NCI-H446 treated with DMSO at 0.1 percent for 48 hours (cell line): ENCODE data around the gene PIGV.
"Not testable (repeated sequence)": the region's sequence is repeated elsewhere in the genome, so short reads cannot be mapped to it uniquely, and the experiment has no call there.

Experiments used
- DNase-seq: peaks from one replicate; lab custom pipeline; 2025; lab: John Stamatoyannopoulos, UW

PIGV gene

GRCh38 chr1:26832249-26832960 lies 44.7 kb downstream of the PIGV start:
- DNase-seq = no peak

- DNase-seq = no peak
Measured at GRCh38 chr1:26833432-26834405, 46.0 kb downstream of the PIGV start.

GRCh38 chr1:26837665-26838064 lies 49.9 kb downstream of the PIGV start:
- DNase-seq = not testable (repeated sequence)

- no peak for DNase-seq
Measured at GRCh38 chr1:26838474-26839338, 51.0 kb downstream of the PIGV start.

GRCh38 chr1:26839339-26839722 lies 51.6 kb downstream of the PIGV start:
- DNase-seq = no peak

- no peak for DNase-seq
Measured at GRCh38 chr1:26839779-26840178, 52.0 kb downstream of the PIGV start.

- no peak for DNase-seq
Measured at GRCh38 chr1:26844424-26845196, 56.9 kb downstream of the PIGV start.

GRCh38 chr1:26847826-26848225 lies 60.1 kb downstream of the PIGV start:
- not testable (repeated sequence) for DNase-seq
